Fibroblast of skin of back (primary cell): Measurements from ENCODE around the gene IFNGR1. TPM values are rescaled to one million over a fixed set of nuclear protein-coding genes. Genes with fewer than 3 reads are reported as not detected.
"Not testable (repeated sequence)": the region's sequence is repeated elsewhere in the genome, so short reads cannot be mapped to it uniquely, and the experiment has no call there.

ENCODE experiments used
- DNase-seq: peaks from one replicate; pipeline ENCODE4 v3.0.0-alpha.2; 2013
- polyA plus RNA-seq, 2 experiments: library from polyadenylated mRNA; unstranded; fragments of 120-200 nt; gene quantifications; one replicate each; pipeline ENCODE4 v1.2.1, GENCODE V29; 2013; ENCODE audit not compliant: insufficient read length in 2 of 2

IFNGR1 gene
- polyA plus RNA-seq (2013, experiment 1 of 2; ENCODE audit: insufficient read length): 41.3 TPM
- 39.6 TPM for polyA plus RNA-seq (2013, experiment 2 of 2; ENCODE audit: insufficient read length)

DNA sequence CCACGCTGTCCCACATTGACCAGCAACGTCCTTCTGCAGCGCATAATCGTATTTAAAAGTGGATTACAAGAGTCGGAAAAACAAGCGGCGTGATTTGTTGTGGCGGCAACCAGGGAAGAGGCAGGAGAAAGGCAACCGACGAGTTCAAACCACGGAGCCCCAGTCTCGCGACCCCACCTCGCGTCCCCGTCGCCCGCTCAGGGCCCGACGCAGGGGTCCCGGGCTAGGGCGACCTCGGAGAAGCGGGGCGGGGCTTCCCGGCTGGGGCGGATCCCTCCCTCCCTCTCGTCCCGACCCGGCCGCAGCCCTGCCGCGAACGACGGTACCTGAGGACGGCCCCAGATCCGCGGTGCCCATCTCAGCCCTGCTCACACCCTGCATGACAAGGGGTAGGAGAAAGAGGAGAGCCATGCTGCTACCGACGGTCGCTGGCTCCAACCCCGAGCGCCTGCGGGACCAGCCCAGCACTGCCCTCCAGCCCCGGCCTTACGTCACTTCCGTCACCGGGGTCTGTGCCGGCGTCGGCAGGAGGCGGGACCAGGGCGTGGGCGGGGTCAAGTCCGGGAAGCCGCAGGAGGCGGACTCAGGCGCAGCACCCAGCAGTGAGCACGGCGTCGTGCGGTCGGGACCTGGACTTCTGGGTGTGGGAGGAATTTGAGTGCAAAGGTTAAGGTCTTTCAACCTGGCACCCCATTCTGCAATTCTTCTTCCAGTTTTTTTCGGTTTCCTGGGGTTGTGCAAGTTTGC is at the start of gene IFNGR1:
Gene IFNGR1 (minus strand): TSS at position 469 of the 747 bp plus-strand sequence. CDS start 58 bp downstream, at position 411.
- DNase-seq: peak; percentile 90

DNA sequence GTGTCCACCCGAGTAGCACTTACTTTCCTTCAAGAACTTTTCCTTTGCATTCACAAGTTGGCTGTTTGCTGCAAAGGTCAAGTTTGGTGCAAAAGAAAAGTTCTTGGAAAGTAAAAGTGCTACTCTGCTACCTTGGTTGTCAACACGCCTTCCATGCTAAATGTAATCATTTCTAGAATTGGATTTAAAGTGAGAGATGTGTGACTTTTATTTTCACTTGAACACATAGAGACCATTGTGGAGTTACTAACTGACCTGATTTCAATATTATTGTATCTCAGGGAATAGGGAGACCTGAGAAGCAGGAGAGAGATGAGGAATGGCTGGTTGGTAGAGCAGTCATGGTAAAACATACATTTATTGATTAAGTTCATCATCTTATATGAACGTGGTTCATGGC is 49.7 kb upstream of the IFNGR1 start:
- DNase-seq: no peak

DNA sequence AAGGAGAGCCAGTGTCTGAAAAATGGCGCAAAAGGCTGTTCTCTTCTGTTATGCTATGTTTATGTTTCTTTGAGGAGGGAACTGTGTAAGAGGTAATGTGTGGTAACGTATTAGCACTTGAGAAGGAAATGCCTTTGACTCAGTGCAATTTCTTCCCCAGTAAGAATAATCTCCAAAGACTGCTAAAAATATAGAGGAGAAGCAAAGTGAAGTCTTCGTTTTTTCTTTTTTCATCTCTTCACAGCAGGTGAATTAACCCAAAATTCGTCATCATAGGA is 47.1 kb upstream of the IFNGR1 start:
- DNase-seq: no peak

DNA sequence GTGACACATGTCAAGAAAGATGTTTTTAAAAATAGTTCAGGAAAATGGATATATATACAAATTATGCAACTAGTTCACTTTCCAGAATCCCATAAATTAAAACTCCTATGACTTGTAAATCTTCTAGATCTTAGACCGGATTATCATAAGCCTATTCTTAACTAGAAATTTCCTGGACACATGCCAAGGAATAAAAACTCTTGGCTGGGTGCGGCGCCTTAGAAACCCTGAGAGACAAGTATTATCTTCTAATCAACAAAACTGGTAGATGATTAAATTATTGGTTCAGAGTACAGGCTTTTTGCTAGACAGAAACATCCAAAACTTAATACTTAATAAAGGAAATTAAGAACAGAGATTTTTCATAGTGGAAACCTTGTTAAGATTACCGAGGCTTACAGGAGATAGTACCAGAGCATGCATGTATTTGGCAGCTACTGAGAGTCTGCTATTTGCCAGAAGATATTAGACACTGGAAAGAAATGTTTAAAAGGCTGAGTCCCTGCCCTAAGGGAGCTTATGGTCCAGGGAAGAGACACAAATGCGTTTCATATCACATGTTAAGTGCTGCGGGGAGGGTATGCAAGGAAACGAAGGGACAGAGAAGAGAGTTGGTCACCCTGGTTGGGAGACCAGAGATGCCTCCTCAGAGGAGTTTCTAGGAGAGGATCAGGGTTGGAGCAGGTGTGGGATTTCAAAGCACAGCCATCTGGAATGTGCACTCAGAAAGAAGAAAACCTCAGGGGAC is 46.5 kb upstream of the IFNGR1 start:
- no peak for DNase-seq

DNA sequence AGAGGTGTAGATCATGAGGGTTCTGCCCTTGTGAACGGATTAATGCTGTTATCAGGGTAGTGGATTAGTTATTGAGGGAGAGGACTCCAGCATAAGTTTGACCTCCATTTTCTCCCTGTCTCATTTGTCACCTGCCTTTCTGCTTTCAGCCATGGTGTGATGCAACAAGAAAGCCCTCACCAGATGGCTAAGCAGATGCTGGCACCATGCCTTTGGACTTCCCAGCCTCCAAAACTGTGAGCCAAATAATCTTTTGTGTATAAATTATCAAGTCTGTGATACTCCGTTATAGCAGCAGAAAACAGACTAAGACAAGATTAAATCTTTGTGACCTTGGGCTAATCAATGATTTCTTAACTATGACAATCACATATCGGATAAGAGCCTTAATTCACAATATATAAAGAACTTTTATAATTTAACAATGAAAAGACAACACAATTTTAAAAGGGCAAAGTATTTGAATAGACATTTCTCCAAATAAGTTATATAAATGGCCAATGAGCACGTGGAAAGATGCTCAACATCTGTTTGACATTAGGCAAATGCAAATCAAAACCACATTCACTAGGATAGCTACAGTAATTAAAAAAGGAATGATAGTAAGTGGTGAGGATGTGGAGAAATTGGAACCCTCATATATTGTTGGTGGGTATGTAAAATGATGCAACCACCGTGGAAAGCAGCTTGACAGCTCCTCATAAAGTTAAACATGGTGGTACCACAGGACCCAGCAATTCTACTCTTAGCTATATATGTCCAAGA is 45.3 kb upstream of the IFNGR1 start:
- DNase-seq: no peak

DNA sequence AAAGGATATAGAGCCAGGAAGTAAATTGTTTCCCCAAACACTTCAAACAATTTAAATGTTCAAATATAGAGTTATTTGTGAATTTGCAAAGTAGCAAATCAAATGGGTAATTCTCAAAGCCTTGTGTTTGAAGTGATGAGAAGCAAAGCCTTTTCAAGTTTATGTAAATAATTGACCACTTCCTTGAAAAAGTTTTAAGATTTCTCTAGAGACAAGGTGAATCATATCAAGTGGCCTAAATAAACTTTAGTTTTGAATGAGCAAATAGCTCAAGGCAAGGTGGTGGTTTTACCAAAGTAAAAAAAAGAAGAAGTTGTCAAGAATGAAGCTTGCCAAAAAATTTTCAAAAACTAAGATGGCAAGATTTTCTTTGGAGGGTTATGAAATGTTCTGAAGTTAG is 42.6 kb upstream of the IFNGR1 start:
- peak; percentile 37 for DNase-seq

DNA sequence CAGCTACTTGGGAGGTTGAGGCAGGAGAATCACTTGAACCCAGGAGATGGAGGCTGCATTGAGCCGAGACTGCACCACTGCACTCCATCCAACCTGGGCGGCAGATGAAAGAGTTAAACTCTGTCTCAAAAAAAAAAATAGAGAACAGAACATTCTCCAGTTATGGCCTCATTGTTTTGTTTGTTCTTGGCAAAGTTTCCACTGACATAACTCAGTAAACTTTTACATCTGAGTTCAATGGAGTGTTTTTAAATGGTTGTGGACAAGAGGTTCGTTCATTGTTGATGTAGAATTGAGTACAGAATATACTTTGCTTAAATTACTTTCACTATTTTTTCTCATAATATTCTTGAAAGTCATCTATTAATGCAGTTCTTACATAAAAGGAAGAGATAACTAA is 42.2 kb upstream of the IFNGR1 start:
- DNase-seq: peak; percentile 59

DNA sequence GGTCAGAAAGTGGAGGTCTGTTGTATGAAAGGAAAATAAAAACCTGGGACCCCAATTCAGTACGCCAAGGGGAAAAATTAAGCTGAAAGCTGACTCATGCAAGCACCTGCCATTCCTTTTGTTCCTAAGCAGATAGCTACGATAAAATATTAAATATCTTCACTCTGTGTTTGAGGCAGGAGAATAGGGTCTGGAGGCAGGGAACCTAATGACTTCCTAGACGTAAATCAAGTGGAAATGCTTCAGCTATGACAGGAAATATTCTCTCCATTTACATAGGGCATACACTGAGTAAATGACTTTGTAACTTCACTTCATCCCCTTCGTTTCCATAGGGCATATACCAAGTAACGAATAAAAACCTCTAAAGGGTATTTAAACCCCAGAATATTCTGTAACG is 41.0 kb upstream of the IFNGR1 start:
- no peak for DNase-seq

DNA sequence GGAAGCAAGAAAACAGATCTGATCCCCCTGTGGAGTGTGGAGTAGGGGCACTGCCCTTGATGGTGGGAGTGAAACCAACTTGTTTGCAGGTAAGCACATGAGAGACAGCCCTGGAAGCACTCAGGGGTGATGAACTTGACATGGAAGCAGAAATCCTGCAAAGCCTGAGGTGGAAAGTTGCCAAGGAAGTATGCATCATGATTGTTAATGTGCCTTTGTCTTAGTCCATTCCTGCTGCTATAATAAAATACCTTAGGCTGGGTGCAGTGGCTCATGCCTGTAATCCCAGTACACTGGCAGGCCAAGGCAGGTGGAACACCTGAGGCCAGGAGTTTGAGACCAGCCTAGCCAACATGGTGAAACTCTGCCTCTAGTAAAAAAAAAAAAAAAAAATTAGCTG is 40.2 kb upstream of the IFNGR1 start:
- no peak for DNase-seq

DNA sequence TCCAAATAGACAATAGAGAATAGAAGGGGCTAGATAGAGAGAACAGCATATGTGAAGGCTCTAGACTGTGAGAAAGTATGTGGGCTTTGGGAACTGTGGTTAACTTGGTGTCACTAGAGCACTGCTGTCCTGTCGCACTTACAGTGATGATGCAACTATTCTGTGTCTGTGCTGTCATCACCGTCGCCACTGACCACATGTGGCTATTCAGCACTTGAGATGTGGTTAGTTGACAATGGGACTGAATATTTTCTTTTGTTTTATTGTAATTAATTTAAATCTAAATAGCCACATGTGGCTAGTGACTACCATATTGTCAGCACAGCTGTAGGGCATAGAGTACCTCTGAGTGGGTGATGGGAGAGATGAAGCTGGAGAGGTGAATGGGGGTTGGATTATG is 39.0 kb upstream of the IFNGR1 start:
- DNase-seq: peak; percentile 44

DNA sequence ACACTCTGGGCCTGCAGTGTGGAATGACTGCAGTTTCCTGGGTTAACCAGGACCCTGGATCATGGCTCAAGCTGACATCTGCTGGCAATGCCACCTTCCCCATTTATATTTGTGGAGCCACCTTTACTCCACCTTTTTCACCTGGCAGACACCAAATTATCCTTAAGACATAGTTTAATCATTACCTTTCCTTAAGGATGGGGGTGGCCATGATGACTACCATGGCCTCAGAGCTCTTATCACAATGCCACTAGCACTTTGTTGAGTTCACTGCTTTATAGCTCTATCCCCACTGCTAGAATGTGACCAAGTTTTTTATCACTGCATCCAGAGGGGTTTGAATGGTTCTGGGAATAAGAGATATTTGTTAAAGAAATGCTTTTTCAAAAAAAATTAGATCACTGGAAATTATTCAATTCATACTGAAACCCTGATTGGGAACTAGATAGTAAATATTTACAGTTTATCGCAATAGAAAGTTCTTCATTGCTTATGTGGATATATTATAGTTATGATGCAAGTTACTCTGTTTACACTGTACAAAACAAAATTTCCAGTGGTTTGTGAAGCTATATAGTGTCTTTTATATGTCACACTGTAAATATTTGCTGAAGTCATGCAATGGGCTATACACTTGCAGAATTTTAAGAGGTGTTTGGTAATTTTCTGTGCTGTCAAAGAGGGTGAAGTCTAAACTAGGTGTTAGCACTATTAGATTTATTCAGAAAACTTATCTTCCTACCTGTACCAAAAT is 37.3 kb upstream of the IFNGR1 start:
- DNase-seq: no peak

DNA sequence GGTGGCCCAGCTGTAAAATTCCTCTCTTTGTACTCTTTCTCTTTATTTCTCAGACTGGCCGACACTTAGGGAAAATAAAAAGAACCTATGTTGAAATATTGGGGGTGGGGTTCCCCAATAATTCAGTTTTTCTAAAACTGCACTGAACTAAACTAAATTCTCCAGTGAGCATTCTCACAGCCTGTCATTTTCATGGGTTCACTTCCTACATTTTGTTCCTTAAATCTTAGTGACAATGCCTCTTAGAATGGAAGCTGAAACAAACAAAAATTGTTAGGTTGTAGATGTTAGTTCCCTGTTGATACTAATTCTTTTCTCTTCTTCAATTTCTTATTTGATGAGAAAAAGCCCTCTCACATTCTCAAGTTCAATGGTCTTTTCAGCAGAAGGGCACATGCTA is 35.8 kb upstream of the IFNGR1 start:
- no peak for DNase-seq

DNA sequence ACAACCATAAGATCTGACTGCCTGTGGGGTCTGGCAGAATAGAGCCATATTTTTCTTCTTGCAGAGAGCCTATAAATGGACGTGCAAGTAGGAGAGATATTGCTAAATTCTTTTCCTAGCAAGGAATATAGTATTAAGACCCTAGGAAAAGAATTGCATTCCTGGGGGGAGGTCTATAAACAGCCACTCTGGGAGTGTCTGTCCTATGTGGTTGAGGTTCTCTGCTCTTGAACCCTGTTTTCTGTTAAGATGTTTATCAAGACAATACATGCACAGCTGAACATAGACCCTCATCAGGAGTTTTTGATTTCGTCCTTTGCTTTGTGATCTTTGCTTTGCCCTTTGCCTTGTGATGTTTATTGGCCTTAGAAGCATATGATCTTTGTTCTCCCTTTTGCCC is 35.2 kb upstream of the IFNGR1 start:
- not testable (repeated sequence) for DNase-seq

DNA sequence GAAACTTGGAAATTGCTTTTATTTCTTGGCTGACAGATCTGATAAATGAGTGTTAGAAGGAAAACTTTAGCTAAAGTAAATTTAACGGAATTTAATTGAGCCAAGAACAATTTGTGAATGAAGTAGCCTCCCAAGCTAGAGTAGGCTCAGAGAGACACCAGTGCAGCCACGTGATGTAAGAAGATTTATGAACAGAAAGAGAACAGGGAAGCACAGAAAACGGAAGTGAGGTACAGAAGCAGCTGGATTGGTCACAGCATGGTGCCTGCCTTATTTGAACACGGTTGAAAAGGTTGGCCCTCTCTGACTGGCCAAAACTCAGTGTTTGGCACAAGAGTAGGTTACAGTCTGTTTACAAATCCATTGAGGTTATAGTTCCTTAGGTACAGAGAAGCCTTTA is 29.5 kb upstream of the IFNGR1 start:
- DNase-seq: no peak

DNA sequence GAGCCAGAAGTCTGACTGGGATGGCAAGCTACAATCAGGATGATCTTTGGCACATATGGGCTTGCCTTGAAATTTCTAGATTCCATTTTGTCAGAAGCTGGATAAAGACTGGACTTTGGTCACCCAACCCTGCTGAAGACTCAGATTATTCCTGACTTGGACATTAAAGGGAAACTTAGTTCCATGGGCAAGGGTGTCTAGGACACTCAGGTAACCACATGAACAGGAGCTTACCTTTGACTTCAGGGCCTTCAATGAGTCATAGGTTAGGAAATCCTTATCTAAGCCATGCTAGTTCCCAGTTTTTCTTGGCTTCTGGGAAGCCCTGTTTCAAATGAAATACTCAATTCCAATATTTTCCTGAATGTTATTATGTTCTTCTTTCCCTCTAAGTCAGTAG is 28.5 kb upstream of the IFNGR1 start:
- no peak for DNase-seq

DNA sequence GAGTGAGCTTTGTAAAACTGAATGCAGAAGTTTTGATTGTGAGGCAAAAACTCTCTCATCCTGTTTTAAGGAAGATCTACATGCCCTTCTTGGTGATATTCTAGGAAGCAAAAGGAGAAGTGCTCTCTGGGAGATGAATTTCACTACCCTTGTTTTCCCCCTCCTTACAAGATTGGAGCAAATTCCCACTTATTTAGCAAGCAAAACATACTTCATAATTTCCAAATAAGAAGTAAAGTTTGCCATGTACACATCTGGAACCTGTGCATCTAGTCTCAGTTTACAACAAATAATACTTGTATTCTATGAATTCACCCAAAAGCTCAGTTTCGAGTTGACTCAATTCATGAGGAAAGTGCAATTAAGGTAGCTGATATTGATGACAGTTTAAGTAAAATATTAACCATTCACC is 27.6 kb upstream of the IFNGR1 start:
- no peak for DNase-seq

DNA sequence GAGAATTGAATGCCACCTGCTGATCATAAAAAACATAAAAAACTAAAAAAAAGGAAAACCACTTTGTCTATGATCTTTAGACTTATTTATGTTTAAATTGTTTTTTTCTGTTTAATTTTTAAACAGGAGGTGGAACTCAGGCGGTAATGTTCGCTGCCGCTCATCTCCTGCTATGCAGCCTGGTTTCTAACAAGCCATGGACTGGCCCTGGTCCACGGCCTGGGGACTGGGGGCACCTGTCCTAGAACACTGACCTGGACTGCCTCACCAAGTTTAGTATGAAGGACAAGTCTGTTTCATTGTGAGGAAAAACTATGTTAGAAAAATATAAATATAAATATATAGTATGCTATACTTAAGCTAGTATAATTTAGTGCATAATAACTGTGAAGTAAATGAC is 27.0 kb upstream of the IFNGR1 start:
- DNase-seq: no peak

DNA sequence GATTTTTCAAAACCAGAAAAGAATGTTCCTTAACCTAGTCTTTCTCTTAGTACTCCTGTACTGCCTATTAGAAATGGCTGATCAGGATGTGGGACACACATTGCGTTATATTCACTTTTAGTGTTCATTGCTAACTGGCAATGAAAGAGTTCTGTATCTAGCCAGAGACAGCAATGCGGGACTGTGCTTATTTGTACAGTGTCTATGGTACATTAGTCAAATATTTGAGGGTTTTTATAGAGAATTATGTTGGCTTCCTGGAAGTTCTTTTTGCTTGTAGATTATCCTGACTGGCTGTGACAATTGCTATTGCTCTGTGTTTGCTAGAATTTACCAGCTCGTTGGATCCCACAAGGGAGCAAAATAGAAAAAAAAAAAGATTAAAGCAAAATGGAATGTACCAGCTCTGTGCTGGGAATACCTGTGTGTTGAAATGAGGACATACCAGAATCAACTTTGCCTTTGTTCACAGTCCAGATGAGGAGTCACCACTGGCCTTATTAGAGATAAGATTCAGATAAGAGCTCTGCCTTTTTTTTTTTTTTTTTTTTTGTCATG is 22.4 kb upstream of the IFNGR1 start:
- peak; percentile 70 for DNase-seq

DNA sequence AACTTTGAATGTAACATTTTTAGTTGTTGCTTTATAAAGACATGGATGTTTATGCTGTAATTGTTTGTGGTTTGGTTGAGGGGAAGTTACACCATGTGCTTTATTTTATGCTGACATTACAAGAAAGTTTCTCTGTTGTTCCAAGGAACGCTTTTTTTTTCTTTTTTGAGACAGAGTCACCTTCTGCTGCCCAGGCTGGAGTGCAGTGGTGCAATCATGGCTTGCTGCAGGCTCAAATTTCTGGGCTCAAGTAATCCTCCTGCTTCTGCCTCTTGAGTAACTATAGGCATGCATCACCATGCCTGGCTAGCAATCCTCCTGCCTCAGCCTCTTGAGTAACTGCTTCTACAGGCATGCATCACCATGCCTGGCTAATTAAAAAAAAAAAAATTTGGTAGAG is 21.0 kb upstream of the IFNGR1 start:
- peak; percentile 65 for DNase-seq

DNA sequence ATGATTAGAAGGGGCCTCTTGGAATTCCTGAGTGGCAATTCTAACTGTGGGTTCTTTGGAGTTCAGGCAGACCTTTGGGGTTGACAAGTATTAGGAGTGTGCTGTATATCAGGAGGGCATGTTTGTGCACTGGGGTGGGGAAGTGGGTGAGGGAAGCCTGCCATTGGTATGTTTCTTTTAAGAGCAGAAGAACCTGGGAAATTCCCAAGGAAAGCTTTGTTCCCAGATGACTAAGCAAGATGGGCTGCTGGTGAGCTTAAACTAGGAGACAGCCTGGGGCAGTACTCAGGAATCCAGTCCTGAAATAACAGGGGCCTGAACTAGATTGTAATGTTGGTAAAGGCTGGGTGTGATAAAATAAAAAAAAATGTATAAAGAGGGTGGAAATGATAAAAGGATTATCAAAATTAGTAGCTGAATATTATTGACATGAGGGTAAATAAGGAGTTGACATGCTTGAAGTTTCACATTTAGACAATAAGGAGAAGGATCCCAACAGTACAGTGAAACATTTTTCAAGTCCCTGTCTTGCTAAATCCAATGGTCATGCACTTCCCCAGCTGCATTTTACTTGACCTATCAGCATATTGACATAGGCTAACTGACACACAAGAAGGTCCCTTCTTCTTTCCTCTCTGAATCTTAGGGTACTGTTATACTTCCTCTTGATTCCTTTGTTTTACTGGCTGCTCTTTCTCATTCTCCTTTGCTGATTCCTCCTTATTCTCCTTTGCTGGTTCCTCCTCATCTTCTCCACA is 18.4 kb upstream of the IFNGR1 start:
- peak; percentile 96 for DNase-seq

DNA sequence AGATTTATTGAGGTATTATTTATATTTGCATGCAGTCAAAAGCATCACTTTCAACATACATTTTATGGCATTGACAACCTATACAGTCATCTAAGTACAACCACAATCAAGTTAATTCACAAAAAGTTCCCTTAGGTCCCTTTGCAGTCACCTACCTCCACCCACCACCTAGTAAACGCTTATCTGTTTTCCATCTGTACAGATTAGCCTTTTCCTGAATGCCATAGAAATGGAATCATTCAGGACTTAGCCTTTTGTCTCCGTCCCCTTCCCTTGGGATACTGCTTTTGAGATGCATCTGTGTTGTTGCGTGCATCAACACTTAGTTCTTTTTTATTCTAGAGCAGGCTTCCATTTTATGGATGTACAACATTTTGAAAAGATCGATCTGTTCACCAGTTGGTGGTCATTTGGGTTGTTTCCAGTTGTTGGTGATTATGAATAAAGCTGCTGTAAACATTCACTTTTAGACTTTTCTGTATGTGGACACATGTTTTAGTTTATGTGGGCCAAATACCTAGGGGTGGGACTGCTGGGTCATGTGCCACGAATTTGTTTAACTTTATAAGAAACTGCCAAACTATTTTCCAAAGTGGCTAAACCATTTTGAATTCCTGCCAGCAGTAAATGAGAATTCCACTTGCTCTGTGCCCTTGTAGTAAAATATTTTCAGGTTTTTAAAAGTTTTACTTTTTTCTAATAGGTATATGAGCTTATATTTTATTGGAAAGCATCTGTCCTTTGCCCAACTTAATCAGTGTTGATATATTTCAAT is 17.6 kb upstream of the IFNGR1 start:
- no peak for DNase-seq
